Stimulated activated CD8-positive, alpha-beta memory T cell treated with anti-CD3 and anti-CD28 coated beads, Interleukin-7, amount 100 ng/mL, for 1 hour (primary cell): ENCODE measurements around the gene KIAA1217.

ENCODE experiments used
- DNase-seq, 2 donors: peaks; one replicate each; pipeline ENCODE4 v3.0.0-alpha.2; 2020; ENCODE audit warnings: low read depth in 2 of 2

Gene KIAA1217

GRCh38 chr10:24241536-24242040, 32.6 kb downstream of the KIAA1217 start:
- DNase-seq: no peak

- no peak for DNase-seq
These were observed 33.6 kb downstream of the KIAA1217 start for GRCh38 chr10:24242562-24242961.

DNA sequence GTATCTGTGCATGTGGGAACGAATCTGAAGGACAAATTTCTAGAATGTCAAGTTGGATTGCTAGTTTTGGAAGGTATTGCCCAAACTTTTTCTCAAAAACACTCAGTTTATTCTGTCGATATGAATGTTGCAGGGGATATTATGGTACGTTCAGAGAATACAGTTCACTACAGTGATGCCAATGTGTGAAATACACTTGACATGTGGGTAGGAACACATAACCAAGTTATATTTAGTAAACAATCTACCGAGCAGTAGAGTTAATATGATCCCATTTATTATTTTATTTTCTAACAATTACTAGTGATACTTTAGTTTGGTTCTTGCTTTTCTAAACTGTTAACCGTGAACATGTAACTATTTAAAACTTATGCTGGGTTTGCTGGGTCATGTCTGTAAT, 37.4 kb downstream of the KIAA1217 start:
- no peak for DNase-seq

DNA sequence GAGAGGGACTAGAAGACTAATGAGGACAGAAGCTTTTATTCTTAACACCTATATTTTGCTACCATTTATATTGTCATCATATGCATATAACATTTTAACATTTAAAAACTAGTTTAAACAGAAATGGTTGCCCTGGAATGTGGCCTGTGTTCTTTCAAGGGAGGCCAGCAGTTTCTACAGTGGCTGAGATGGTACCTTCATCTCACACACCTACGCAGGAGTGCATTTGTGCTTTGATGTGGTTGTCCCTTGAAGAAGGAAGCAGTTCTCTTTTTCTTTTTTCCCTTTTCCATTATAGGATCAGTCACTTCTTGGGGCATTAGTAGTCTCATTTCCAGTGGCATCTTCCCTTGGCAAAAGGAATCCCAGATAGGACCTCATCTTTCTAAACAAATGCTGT, 38.9 kb downstream of the KIAA1217 start:
- DNase-seq: no peak

GRCh38 chr10:24249829-24250415, 41.0 kb downstream of the KIAA1217 start:
- DNase-seq: no peak

- DNase-seq: no peak
These were observed 42.6 kb downstream of the KIAA1217 start for GRCh38 chr10:24251547-24251946.

- DNase-seq: no peak
These were observed 45.2 kb downstream of the KIAA1217 start for GRCh38 chr10:24254180-24254579.

DNA sequence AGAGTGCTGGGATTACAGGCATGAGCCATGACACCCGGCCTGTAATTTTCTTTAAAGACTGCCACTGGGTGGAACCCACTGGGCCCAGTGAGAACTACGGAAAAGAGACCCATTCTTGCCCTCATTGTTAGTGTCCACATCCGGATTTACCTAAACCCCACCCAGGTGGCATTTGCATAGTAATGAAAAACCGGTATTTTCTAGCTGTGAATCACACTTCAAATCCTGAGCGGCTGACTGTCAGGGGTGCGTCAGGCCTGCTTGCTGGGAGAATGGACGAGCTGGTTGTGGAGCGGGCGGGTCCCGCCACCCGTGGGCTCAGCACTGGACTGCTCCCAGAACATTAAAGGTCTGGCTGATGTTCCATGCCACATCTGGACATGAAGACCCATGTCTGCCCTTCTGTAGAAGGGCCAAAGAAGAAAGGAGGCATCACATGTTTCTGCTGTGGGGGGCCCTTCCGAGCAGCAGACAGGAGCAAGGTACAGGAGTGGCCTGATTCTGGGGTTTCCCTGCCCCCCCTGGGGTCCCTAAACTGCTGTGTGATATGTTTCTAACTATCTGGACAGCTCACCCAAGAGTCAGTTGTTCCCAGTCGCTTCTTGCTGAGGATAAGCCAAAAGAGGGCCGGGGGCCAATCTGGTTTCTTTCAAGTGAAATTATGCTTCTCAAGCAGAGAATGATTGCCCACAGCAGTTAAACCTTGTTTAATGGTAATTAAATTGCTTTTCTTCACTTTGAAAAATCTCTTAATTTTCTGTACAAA, 46.4 kb downstream of the KIAA1217 start:
- no peak for DNase-seq

DNA sequence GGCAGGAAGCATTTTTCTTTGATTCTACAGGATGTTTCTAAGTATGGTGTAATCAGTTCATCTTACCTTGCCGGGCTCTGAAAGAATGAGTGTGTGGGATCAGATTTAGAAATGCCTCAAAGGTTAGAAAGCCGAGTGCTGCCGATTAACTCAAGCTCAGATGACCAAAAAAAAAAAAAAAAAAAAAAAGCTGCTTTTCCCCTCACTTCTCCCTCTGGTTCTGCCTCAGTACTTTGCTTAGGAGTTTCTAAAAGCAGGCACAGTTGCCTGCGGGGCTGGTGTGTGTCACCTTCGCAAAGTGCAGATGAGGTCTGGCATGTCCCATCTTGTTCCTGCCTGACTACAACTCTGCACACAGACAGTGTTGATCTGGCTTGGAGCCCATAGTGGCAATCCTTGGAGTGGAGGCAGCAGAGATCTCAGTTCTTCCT, 47.0 kb downstream of the KIAA1217 start:
- no peak for DNase-seq

- no peak for DNase-seq
These were observed 47.7 kb downstream of the KIAA1217 start for GRCh38 chr10:24256619-24257107.

GRCh38 chr10:24257588-24257987, 48.6 kb downstream of the KIAA1217 start:
- no peak for DNase-seq

GRCh38 chr10:24259365-24260130, 50.6 kb downstream of the KIAA1217 start:
- DNase-seq: no peak

DNA sequence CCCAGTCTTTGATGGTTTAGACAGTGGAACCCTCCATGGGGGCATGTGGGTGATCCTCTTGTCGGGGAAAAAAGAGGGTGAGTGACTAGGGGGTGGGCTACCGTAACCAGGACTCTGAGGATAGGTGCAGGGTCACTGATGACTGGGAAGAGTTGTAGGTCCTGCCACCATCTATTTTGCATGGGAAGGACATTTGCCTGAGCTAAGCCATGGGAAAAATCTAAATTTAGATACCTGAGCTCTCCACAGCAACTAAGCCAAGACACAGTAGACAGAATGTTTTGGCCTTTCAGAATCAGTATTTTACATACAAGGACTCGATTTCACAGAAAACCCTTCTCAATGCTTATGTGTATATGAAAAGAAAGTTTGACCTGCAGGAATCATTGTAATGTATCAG, 52.7 kb downstream of the KIAA1217 start:
- DNase-seq: no peak

DNA sequence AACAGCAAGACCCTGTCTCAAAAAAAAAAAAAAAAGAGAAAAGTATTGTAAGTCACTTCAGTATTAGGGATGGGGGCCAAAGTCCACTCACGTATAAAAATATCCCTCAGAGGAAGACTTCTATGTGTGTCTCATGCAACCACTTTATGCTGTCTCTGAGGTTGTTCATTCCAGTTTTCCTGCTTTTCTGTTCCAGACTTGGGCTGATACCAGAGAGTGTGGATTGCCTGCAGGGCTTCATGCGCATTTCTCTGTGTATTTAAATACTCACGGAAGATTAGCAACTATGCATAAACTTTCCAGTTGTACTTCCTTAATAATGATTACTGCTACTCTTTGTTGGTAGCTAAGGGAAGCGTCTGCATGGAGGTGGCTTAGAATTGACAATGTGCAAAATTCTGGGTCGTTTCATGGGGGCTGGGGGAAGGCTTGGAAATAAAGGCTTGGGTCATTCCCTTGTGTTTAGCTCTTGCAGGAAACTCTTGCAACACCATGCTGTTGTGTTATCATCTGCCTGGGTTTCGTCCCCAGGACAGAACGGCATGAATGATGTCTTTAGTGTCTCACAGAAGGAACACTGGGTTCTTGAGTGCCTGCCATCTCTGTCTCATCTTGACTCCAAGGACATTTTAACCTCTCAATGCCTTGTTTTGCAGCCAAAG, 54.1 kb downstream of the KIAA1217 start:
- no peak for DNase-seq

DNA sequence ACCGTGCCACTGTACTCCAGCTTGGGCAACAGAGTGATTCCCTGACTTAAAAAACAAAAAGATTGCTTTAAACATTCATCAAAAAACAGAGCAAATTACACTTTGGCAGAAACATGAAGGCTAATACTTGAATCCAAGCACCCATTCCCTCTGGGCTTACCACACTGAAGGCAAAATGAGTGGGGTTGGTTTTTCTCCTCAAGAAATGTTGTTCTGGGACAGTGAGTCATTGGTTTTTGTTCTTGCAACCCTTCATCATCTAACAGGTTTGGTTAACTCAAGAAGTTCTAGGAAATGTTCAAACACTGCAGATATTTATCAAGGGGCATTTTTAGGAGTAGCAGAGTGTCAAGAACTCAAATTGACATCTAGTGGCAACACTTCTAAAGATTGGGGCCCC, 60.5 kb downstream of the KIAA1217 start:
- no peak for DNase-seq

- DNase-seq: no peak
These were observed 63.4 kb downstream of the KIAA1217 start for GRCh38 chr10:24272374-24272773.

- no peak for DNase-seq
These were observed 68.3 kb downstream of the KIAA1217 start for GRCh38 chr10:24277277-24277676.

- DNase-seq: no peak
These were observed 68.8 kb downstream of the KIAA1217 start for GRCh38 chr10:24277771-24278170.

DNA sequence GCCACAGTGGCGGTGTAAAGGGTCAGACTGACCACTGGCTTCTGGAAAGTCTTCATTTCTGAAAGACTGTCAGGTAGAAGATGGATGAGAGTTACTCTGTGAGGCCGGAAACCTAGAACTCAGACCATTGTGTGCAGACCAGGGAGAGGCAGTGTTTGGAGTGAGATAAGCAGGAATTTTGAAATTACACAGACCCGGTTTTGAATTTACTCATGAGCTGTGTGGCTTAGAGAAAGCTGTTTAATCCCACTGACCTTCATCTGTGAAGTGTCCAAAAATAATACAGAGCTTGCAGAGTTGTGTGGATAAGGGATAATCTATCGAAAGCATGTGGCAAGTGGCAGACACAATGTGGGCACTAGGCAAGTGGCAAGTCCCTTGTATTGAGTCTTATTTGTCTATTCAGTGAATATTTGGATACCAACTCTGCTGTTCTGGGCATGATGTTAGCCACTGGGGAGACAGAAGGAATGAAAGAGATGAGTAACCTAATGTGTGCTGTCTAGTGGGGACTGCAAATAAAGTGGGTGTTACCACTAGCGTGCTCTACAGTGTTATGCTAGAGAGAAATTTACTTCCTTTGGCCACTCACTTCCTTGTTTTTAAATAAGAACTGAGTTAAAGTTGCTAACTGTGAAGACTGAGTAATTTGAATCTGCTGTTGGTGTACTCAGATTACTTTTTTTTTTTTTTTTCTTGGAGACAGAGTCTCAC, 69.4 kb downstream of the KIAA1217 start:
- DNase-seq: no peak

DNA sequence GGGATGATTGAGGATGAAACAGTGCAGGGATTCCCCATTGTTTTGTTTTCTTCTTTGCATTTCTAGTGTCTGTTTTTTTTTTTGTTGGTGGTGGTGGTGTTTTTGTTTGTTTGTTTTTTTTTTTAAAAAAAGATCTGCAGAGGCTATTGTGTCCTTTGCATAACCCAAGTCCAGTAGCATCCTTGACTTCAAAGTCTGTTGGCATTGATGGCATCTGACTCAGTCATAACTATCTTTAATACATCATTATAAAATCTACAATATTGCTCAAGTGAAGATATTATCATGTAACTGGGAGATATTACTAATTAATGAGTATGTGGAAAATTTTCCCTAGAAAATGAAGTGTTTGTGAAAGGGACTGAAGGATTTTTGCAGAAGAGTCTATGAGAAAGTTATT, 70.2 kb downstream of the KIAA1217 start:
- DNase-seq: no peak

DNA sequence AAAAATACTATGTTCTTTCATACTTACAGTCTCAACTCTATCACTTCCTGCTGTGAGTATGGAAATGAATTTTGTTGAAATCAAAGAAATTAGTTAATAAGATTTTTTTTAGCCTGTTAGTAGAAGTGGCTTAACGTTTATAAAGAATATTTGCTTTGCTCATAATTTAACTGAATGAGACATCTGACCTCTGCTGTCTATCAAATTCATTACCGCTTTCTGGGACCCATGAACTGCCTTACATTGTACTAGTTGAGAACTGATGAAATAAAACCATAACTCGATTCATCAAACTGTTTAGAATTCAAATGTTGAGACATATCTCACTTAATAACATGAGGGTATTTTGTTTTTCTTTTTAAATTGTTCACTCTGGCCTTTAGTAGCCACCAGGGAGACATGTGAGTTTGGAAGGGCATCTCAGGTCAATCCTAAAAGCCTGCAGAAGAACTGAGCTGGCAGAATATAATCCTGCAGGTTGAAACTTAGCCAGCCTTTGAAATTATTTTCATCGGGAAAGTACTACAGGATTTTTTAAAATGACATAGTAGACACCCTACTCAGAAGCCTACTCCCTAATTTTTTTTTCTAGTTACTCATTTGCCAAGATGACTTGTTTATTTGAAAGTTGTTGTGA, 78.7 kb downstream of the KIAA1217 start:
- no peak for DNase-seq
